Measurements from ENCODE around the gene FANCB.

DNA sequence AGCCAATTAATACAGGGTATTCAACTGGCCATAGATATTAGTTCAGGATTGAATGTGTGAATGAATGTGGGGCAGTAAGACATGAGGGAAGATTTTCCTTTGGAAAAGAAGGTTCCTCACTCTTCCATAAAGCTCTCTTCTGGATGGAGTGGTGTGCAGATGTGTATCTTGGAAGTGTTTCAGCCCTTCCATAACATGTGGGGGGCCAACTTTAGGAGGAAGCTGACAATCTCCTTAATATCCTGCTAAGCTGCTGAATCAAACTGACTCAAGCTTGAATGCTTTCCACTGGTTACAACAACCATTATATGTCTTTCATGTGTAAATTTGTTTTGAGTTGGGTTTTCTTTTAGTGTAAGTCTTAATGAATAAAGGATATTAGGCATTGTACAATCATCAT is 40.3 kb downstream of the FANCB start:
- TF ChIP-seq, protein P1, sequence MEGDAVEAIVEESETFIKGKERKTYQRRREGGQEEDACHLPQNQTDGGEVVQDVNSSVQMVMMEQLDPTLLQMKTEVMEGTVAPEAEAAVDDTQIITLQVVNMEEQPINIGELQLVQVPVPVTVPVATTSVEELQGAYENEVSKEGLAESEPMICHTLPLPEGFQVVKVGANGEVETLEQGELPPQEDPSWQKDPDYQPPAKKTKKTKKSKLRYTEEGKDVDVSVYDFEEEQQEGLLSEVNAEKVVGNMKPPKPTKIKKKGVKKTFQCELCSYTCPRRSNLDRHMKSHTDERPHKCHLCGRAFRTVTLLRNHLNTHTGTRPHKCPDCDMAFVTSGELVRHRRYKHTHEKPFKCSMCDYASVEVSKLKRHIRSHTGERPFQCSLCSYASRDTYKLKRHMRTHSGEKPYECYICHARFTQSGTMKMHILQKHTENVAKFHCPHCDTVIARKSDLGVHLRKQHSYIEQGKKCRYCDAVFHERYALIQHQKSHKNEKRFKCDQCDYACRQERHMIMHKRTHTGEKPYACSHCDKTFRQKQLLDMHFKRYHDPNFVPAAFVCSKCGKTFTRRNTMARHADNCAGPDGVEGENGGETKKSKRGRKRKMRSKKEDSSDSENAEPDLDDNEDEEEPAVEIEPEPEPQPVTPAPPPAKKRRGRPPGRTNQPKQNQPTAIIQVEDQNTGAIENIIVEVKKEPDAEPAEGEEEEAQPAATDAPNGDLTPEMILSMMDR (IDR thresholded peaks at IDR 0.05), result no peak
- TF ChIP-seq EZH2 (IDR thresholded peaks at IDR 0.05; ENCODE audit: borderline replicate concordance, insufficient read depth, low read depth, low read length, poor library complexity, severe bottlenecking), result no peak
